Mammary epithelial cell (primary cell): ENCODE measurements around the gene NXPE3.

Experiments
- EZH2 ChIP-seq: IDR thresholded peaks from 2 replicates; pipeline ENCODE4 v1.6.1; 2012; ENCODE audit warnings: low read length, inconsistent platforms, borderline replicate concordance
- TF ChIP-seq, protein P1 (sequence below), 2 donors: IDR thresholded peaks in 1 of 2; conservative IDR thresholded peaks in 1 of 2; 2 replicates each; pipeline ENCODE4 v1.5.1; 2011 to 2012; ENCODE audit warnings: inconsistent platforms in 2 of 2, low read length in 2 of 2, mild to moderate bottlenecking in 2 of 2, control low read depth in 1 of 2, low read depth in 1 of 2; ENCODE audit not compliant: insufficient read depth in 1 of 2; ENCODE audit errors: extremely low read depth in 1 of 2

DNA sequence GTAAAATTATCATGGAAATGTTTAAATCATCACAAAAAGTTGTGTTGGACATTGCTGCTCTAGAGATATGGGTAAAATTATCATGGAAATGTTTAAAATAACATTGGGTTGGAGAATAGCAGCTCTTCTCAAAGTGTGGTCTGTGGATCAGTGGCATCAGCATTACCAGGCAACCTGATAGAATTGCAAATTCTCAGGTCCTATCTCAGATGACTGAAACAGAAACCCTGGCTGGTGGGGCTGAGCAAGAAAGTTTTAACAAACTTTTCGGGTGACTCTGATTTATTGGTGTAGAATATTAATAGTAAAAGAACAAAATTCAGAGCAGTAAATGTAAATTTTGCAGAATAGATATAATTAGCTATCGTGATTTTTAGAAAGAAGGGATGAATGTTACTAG lies 28.9 kb downstream of the NXPE3 start:
- TF ChIP-seq EZH2 = no peak
- TF ChIP-seq, protein P1, sequence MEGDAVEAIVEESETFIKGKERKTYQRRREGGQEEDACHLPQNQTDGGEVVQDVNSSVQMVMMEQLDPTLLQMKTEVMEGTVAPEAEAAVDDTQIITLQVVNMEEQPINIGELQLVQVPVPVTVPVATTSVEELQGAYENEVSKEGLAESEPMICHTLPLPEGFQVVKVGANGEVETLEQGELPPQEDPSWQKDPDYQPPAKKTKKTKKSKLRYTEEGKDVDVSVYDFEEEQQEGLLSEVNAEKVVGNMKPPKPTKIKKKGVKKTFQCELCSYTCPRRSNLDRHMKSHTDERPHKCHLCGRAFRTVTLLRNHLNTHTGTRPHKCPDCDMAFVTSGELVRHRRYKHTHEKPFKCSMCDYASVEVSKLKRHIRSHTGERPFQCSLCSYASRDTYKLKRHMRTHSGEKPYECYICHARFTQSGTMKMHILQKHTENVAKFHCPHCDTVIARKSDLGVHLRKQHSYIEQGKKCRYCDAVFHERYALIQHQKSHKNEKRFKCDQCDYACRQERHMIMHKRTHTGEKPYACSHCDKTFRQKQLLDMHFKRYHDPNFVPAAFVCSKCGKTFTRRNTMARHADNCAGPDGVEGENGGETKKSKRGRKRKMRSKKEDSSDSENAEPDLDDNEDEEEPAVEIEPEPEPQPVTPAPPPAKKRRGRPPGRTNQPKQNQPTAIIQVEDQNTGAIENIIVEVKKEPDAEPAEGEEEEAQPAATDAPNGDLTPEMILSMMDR (conservative IDR thresholded peaks at IDR 0.05 in 1 of 2, IDR thresholded peaks at IDR 0.05 in 1 of 2; ENCODE audit: extremely low read depth in 1 of 2, insufficient read depth in 1 of 2, low read depth in 1 of 2, low read length in 2 of 2) = no peak
